Endometrial microvascular endothelial cells (primary cell): ENCODE measurements around the gene BCAS3. TPM values are rescaled to one million over a fixed set of nuclear protein-coding genes. Genes with fewer than 3 reads are reported as not detected.
"Not testable (repeated sequence)": the region's sequence is repeated elsewhere in the genome, so short reads cannot be mapped to it uniquely, and the experiment has no call there.

Experiments
- in situ Hi-C: cut with HindIII; loops from 2 replicates; pipeline ENCODE4 v1.10.0; 2017; ENCODE audit warnings: low sequenced_read_pairs, low pct_unique_long_range_greater_than_20kb; ENCODE audit errors: inconsistent ontology term
- total RNA-seq: library from RNA; depleted of rRNA; stranded (reverse); fragments of >200 nt; gene quantifications from one replicate; pipeline ENCODE4 v1.2.3, GENCODE V29; 2015; ENCODE audit errors: inconsistent ontology term

Gene BCAS3
- total RNA-seq, 1 donor from 2014 or later = 21.2 TPM

DNA sequence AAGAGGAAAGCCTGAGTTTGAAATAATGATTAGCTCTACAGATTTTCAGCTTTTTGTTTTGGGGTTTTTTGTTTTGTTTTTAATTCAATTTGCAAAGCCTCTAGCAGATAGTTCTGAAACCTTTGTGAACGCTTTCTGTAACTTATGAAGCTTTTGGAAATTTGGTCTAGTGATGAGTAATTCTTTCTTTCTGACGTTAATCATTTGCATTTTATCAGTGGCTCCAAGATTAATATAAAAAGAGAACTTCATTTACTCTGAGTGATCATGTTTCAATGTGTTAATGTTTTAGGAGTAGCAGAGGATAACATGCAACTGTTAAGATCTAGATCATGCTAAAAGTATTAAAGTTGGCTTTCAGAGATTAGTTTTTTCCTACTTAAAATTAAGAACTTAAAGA lies 561.7 kb downstream of the BCAS3 start:
- in situ Hi-C loops = no loop called here

GRCh38 chr17:61239953-61240352 lies 562.3 kb downstream of the BCAS3 start:
- in situ Hi-C loops = no loop called here

GRCh38 chr17:61240851-61241468 lies 563.3 kb downstream of the BCAS3 start:
- in situ Hi-C loops = no loop called here

DNA sequence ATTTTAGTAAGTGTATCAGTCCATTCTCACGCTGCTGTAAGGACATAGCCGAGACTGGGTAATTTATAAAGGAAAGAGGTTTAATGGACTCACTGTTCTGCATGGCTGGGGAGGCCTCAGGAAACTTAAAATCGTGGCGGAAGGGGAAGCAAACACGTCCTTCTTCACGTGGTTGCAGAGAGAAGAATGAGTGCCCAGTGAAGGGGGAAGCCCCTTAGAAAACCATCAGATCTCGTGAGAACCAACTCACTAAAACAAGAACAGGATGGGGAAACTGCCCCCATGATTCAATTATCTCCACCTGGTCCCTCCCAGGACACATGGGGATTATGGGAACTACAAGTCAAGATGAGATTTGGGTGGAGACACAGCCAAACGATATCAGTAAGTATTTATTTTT lies 567.3 kb downstream of the BCAS3 start:
- in situ Hi-C loops = not testable (repeated sequence)

DNA sequence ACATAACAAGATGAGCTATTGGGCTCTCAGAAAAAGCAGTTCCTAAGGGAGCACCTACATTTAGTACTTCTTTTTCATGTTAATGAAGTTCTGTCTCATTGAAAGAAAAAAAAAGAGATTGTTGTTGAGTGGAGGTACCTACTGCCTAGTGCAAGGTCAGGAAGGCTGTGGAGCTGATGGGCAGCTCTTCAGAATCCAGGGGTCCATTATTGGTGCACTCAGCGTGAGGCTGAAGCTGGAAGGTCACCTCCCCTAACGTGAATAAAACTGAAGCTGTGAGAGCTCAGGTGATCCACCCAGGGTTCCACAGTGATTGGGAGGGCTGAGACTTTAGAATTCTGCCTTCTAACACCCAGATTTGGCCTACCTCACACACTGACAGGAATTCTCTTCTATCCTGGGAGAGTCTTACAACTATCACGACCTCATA lies 568.1 kb downstream of the BCAS3 start:
- in situ Hi-C loops = no loop called here

GRCh38 chr17:61247439-61247838 lies 569.8 kb downstream of the BCAS3 start:
- in situ Hi-C loops = no loop called here

DNA sequence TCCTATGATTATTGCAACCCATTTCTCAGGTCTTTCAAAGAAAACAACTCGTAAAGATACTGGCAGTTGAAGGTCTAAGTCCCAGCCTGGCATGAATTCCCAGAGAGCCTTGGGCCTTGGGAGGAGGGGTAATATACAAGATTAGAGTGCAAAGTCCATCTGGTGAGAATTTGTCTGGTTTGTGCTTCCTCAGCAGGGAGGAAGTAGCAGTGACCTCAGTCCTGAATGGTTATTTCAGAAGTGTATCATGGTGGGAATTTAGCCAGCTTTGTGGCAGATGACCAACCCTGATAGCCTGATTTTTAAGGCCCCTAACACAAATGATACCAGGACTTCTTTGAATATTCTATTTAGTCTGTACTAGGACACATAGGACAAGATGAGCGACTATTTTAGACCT lies 570.7 kb downstream of the BCAS3 start:
- in situ Hi-C loops = no loop called here

GRCh38 chr17:61249649-61250299 lies 572.1 kb downstream of the BCAS3 start:
- in situ Hi-C loops = no loop called here

DNA sequence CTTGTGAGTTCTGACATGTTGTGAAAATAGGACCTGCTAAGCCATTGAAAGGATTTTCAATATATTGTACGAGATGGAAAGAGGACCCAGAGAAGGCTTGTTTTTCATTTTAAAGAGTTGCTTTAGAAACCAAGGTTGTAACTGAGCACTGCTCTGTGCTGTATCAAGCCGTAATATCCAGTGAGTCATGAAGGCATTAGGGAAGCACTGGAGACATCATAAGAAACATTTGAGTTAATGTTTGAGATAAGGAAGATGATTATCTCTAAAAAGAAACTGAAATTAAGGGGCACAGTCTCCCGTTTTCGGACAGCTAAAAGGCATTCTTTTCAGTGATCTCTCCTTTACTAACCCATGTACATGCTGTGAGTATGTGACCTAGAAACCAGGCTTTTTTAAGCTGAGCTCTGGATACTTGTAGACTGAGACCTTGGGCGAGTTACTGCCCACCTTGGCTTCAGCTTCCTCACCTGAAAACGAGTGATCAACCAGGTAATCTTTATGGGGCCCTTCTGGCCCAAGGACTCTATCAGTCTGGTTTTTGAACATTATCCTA lies 572.8 kb downstream of the BCAS3 start:
- in situ Hi-C loops = no loop called here

GRCh38 chr17:61251939-61252865 lies 574.6 kb downstream of the BCAS3 start:
- in situ Hi-C loops = no loop called here

GRCh38 chr17:61253362-61253761 lies 575.7 kb downstream of the BCAS3 start:
- in situ Hi-C loops = no loop called here

- in situ Hi-C loops = no loop called here
Observed at GRCh38 chr17:61253937-61254574, 576.4 kb downstream of the BCAS3 start.

DNA sequence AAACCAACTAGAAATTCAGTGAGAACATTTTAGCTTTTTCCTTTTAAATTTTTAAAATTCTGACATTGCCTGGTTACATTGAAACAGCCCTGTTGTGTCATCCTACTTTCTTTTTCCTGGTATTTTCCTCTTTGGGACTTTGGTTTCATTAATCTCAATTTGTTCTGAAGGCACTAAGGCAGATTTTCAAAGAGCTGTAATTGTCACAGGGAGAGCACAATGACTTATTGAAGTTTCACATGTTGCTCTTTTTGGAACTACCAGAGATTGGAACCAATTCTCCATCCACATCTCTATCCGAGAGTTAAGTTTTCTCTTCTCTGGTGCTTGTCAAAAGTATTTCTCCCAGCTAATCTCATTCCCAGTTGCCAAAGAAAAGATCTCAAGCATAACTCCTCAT lies 577.3 kb downstream of the BCAS3 start:
- in situ Hi-C loops = no loop called here

DNA sequence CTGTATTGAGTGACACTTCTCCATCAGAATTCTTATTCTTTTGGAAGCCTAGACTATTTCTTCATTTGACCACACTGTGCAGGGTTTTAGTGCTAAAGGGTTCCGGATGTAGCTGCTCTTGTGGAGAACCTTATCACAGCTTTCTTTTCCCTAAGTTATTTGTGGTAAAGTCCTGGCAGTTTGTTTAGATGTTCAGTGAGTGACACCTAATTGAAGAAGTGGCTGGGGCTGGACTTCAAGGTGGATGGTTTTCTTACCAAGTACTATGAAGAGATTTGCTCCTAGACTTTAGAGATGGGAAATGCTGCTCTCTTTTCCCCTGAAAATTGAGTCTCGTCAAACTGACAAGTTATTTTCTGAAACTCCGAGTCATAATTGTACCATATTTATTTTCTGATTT lies 578.0 kb downstream of the BCAS3 start:
- in situ Hi-C loops = no loop called here

DNA sequence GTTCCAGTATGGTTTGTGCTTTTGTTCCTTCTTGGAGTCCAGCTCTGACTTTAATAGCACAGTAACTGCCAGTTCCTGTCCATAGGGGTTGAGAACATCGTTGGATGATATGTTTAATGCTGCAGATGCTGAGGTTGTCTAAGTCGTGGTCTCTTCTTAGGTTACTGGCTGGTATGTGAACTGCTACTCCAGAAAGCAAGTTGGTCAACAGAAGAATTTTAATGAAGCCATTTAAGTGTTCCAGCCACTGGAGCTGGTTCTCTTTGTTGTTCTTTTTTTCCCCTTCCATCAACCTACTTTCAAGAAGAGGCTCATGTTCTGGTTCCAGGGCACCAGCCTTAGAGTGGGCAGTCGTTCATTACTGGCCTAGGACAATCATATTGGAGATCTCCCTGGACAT lies 581.7 kb downstream of the BCAS3 start:
- in situ Hi-C loops = no loop called here

DNA sequence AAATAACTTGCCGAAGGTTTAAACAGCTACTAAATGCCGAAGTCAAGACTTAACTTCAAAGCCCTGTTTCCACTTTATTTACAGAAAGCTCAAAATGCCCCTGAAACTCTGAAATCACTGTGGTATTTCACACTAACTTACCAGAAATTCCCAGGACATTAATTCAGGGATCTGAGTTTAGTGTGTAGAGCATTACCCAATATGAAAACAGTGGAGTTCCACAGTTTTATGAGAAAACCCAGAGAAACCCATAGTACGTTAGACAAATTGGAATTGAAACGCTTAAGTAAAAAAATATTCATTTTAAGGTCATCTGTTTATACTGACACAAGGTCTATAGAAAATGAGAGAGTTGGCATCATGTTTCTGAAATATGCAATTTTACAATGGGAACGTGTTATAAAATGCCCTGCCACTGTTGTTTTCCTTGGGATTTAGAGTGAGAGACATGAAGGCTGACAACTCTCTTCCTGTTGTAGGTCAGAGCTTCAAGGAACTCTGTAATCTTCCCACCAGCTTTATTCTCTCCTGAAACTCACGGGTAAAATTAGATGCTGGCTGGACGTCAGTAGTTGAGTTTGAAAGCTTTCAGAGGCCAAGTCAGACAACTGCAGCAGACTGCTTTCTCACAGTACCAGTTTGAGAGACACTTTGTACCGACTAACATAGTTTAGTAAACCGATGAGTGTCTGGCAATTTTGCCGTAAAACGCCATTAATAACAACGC lies 582.6 kb downstream of the BCAS3 start:
- in situ Hi-C loops = no loop called here

DNA sequence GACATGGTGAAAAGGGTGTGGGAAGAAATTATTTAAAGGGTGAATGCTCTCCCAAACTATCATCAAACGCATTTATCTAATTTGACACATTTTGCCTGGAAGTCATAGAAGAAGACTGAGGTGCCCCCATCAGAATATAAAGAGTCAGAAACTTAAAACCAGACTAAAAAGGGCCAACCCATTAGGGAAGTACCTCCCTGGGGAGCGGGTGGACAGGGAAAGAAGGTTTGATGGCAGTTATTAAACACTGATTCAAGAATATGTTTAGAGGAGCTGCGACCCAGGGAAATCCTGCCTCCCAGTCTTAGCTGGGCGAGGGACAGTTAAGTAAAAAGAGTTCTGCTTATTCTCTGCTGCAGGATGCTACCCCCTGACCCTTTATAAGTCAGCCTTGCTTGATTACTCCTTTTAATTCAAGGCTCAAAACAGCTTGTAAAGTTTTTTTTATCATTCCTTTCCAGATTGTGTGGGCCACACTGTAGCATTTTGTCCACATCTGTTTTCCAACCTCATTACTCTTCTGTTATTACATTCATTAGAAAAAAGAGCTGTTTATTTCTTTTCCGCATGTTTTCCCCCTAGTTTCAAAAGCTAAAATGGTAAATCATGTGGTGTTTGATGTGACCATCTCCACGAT lies 583.5 kb downstream of the BCAS3 start:
- in situ Hi-C loops = no loop called here

GRCh38 chr17:61265397-61265796 lies 587.7 kb downstream of the BCAS3 start:
- in situ Hi-C loops = no loop called here
